Measurements from ENCODE around the gene ZSWIM4. TPM values are rescaled to one million over a fixed set of nuclear protein-coding genes. Genes with fewer than 3 reads are reported as not detected.

ZSWIM4 gene
- total and polyA plus RNA-seq, 3 donors from 2014 or later, result 3.4 to 10.0 (median 4.7) TPM

- DNase-seq, result no peak
- Histone ChIP-seq H3K36me3 (ENCODE audit: low read depth, missing control alignments) (no peaks in the 10 kb centered on the region), H3K27ac (no peak overlapping the region), H3K4me3 (no peak overlapping the region), H3K9me3 (no peaks in the 10 kb centered on the region), H3K27me3 (no peaks in the 10 kb centered on the region), H3K4me1 (no peaks in the 10 kb centered on the region)
- TF ChIP-seq POLR2A (IDR thresholded peaks at IDR 0.05) (no peak), CTCF (IDR thresholded peaks at IDR 0.05) (no peak)
- intact Hi-C loops (cut with DNase I; ENCODE audit: low total_unique reads), result no loop called here
- 95 to 96% methylated on average over 9 of the region's 9 CpGs for WGBS, 2 donors
Measured at GRCh38 chr19:13826652-13827235, 31.5 kb downstream of the ZSWIM4 start.

- no peaks in the 10 kb centered on the region for H3K4me1 ChIP-seq
- TF ChIP-seq POLR2A (IDR thresholded peaks at IDR 0.05) (no peak), CTCF (IDR thresholded peaks at IDR 0.05) (no peak)
- no peaks in the 10 kb centered on the region for H3K9me3 ChIP-seq
- no peak for DNase-seq
- no peaks in the 10 kb centered on the region for H3K27me3 ChIP-seq
- no peaks in the 10 kb centered on the region for H3K36me3 ChIP-seq (ENCODE audit: low read depth, missing control alignments)
- no peak overlapping the region for H3K4me3 ChIP-seq
- no peak overlapping the region for H3K27ac ChIP-seq
- 80 to 83% methylated on average over 4 of the region's 4 CpGs for WGBS, 2 donors
- intact Hi-C loops (cut with DNase I; ENCODE audit: low total_unique reads), result no loop called here
Measured at GRCh38 chr19:13827656-13828055, 32.4 kb downstream of the ZSWIM4 start.

- Histone ChIP-seq H3K4me1 (peaks cover 13% of the 10 kb centered on the region), H3K27ac (no peak overlapping the region), H3K9me3 (no peaks in the 10 kb centered on the region), H3K4me3 (peak overlapping the region in 1 of 2 donors; percentile 10), H3K27me3 (no peaks in the 10 kb centered on the region), H3K36me3 (ENCODE audit: low read depth, missing control alignments) (no peaks in the 10 kb centered on the region)
- intact Hi-C loops (cut with DNase I; ENCODE audit: low total_unique reads), result no loop called here
- TF ChIP-seq POLR2A (IDR thresholded peaks at IDR 0.05) (no peak), CTCF (IDR thresholded peaks at IDR 0.05) (no peak)
- 72 to 80% methylated on average over 14 to 42 of the region's 47 CpGs for WGBS, 2 donors
- DNase-seq, result no peak
Measured at GRCh38 chr19:13830114-13830740, 35.0 kb downstream of the ZSWIM4 start.

- DNase-seq, result no peak
- Histone ChIP-seq H3K27me3 (no peaks in the 10 kb centered on the region), H3K9me3 (no peaks in the 10 kb centered on the region), H3K4me3 (peak overlapping the region in 1 of 2 donors; percentile 10), H3K27ac (no peak overlapping the region), H3K36me3 (ENCODE audit: low read depth, missing control alignments) (no peaks in the 10 kb centered on the region), H3K4me1 (peaks cover 13% of the 10 kb centered on the region)
- WGBS, 2 donors, result 57 to 76% methylated on average over 27 to 32 of the region's 32 CpGs
- intact Hi-C loops (cut with DNase I; ENCODE audit: low total_unique reads), result no loop called here
- no peak for TF ChIP-seq CTCF (IDR thresholded peaks at IDR 0.05)
- TF ChIP-seq POLR2A (IDR thresholded peaks at IDR 0.05), result no peak
Measured at GRCh38 chr19:13830741-13831536, 35.7 kb downstream of the ZSWIM4 start.
